GM12875 (cell line): ENCODE data around the gene PHF11.

ENCODE experiments used
- H3K4me3 ChIP-seq: one replicate; pipeline ENCODE4 v1.5.1; 2011; ENCODE audit warnings: low read depth, low read length, control low read depth
- CTCF ChIP-seq: IDR thresholded peaks from 2 replicates; pipeline ENCODE4 v1.5.1; 2011; ENCODE audit warnings: low read depth, mild to moderate bottlenecking, control low read depth, inconsistent platforms, low read length, moderate library complexity, borderline replicate concordance; ENCODE audit not compliant: insufficient read depth

The PHF11 gene

GRCh38 chr13:49571299-49572240 is 75.8 kb downstream of the PHF11 start:
- TF ChIP-seq CTCF = no peak

More at GRCh38 chr13:49571299-49572240, 75.8 kb downstream of the PHF11 start:
- no peak overlapping the region for H3K4me3 ChIP-seq
